ENCODE results near the gene BHLHA15.

Gene BHLHA15
- 0 to 0.29 (median 0.05) reads per million in 18 experiments for total RNA-seq

DNA sequence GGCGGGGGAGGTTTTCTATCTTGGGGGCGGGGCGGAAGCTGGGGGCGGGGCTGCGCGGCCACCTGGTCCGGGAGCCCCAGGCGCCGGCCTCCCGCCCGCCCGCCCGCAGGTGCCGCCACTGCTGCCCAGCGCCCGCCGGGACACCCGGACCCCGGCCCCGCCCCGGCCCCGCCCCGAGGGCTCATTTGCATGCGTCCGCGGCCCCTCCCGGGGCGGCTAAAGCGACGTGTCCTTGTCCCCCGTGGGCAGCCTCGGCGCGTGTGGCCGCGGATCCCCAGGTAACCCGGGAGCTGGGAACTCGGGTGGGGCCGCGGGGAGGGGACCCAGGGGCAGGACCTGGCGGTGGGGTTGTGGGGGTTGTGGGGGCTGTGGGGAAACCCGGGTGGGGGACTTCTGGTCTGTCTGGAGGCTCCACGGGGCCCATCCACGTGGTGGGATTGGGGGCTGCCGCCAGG is at the start of gene BHLHA15:
Gene BHLHA15 (plus strand): TSS at position 219 of the 455 bp plus-strand sequence. CDS start 871 bp downstream, outside the sequence.
- DNase-seq = no peak

DNA sequence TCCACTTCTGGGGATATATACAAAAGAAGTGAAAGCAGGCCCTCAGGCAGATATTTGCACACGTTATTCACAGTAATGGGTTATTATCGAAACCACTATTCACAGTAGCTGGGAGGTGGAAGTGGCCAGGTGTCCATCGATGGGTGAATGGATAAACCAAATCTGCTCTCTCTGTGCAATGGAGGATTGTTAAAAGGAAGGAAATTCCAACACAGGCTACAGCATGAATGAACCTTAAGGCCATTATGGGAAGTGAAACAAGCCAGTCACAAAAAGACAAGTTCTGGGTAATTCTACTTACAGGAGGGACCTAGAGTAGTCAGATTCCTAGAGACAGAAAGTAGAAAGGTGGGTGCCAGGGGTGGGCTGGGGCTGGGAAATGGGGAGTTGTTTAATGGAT is 48.5 kb upstream of the BHLHA15 start:
- peak; percentile 33 to 36 for DNase-seq

DNA sequence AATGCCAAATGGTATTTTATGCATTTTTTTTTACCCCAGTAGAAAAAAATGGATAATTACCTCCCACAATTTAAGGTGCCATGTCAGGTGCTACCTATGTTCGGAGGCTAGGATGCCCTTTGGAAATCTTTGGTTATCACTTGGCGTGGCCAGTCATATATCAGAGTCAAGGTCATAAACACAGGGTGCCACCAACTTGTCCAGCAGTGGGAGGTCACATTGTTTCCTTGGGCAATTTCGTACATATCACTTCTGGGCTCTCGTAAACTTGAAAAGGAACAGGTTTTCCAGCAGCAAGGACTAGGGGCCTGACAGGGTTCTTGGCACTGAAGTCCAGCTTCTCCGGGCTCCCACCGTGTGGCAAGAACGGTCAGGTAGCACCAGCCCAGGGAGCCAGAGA is 48.0 kb upstream of the BHLHA15 start:
- no peak for DNase-seq

DNA sequence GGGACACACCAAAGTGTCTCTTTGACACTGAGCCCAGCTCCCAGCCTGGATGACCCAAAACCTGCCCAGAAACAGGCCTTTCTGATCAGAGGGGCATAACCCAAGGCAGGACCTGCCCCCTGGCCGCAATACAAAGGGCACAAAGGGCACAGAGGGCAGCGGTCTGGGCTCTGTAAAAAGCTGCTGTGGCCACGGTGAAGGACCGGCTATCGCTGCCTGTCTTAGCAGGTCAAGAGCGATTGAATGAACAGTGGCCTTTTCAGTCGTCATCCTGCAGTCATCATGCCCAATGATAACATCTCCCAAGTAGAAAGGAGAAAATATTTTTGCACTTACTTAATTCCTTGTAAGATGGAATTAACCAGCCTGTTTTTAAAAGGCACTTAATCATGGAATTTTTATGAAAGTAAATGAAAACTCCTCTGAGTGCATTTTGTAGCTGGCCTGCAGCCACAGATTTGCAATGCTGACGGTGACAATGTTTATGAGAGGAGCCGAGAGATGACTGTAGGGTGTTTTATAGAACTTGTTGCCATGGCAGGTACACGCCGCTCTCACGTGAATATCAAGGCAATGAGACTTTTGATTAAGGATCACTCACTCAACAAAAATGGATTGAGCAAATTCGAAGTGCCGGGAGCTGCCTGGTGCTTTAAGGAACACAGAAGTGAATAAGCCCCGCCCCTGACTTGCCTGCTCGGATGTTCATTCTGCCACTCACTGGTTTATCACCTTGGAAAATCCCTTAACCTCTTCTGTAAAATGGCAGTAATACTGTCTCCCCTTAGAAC is 47.3 kb upstream of the BHLHA15 start:
- DNase-seq = no peak

DNA sequence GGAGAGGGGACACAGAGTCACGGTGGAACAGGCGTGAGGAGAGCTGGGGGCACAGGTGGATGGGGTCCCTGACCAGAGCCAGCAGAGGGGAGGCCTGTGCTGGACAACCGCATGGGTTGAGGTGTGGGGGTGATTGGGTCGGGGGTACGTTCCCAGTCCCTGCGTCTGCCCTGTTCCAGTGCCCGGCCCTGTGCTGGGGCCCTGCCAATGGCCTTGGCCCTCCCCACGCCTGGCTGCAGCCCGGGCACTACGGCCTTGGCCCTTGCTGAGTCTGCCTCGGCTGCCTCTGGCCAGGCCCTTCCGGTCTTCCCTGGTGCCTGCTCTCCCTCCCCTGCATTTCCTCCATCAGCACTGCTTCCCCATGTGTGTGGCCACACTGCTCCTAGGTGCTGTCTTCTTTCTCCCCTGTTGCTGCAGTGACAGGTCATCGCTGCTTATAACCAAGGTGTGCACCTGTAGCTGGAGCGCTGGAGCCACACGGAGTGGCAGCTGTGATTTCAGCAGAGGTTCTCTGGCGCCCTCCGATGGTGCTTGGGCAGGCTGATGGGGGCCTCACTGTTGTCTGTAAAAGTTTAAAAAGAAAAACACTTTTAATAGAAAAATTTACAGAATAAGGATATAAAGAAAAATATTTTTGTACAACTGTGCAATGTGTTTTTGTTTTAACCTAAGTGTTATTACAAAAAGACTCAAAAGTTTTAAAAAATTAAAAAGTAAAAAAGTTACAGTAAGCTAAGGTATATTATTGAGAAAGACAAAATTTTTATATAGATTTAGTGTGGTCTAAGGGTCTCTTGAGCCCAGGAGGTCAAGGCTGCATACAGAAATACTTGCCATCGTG is 45.2 kb upstream of the BHLHA15 start:
- peak; percentile 39 to 47 for DNase-seq

DNA sequence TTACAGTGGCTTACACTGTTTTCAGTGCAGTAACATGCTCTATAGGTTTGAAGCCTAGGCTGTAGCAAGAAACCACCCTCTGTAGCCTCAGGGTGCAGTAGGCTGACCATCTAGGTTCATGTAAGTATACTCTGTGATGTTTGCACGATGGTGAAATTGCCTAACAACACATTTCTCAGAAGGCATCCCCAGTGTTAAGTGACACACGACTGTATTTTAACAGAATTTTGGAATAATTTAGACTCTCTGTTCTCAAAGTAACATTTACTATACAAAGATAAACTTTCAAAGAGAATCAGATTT is 44.6 kb upstream of the BHLHA15 start:
- no peak for DNase-seq

DNA sequence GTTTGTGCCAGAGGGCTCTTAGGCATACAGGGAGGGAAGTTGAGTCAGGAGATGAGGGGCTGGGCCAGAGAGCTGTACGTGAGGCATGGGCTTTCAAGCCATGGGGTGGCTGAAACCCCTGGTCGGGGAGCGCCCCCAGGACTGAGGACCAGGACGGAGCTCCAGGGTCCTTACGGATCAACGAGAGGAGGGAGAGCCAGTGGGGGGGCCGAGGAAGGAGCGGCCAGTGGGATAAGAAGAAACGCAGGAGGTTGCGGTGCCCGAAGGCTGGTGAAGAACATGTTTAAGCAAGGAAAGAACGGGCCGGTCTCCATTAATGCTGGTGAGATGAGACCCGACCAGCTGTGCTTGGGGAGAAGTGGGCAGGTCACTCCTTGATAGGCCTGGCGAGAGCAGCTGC is 43.6 kb upstream of the BHLHA15 start:
- no peak for DNase-seq

DNA sequence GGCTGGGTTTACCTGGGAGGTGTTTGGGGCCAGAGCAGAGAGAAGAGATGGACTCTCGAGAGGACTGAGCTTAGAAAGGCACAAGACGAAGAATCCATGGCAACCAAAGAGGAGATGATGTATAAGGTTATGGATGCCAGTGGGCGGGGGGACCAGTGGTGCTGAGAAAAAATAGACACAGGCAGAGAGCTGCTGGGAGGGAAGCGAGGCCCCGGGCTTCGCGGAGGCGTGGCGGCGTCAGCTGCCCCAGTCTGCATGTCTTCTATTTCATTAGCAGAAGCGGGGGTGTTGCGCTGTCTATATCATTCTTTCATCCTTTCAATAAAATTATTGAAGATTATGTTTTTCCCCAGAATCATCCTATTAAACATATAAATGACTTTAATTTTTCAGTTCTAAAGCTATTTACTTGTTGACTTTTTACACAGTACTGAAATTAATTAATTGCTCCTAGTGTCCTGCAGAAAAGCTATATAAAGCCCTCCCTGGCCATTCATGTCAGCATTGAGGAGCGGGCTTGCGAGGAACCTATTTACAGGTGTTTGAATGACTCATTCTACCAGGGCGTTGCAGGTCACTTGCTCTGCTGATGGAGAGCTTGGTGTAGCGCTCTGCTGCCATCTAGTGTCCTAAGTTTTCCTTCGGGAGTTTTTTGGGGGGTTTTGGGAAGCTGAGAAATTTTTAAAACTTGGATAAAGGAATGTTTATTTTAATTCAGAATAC is 42.9 kb upstream of the BHLHA15 start:
- peak; percentile 39 to 62 for DNase-seq

DNA sequence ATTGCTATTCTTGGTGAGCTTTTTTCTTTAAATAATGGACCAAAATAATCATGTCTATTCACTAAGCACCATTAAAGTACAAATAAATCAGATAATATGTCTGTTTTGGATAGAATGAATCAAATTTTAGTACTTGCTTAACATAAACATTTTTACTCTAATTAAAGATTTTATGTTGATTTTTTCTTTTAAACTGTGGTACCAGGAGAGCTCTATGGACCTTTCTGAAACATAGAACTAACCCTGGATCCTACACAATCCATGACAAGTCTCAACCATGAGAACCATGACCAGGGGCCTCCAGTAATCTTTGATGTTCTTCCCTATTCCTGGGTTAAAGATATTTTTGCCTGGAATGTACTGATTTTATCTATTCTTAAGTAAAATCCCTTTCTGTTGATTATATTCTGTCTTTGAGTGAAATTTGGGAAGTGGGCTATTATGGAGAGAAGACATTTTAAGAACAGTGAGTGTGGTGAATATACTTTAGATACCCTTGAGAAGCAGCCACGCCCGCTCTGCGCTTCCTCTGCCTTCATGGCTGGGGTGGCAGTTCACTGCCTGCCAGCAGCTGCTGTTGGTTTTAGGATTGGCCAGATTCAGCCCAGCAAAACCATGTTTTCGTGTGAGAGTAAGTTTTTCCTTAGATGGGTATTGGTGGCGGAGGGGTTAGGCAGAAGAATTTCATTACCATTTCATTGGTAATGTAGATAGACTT is 42.2 kb upstream of the BHLHA15 start:
- DNase-seq = no peak

DNA sequence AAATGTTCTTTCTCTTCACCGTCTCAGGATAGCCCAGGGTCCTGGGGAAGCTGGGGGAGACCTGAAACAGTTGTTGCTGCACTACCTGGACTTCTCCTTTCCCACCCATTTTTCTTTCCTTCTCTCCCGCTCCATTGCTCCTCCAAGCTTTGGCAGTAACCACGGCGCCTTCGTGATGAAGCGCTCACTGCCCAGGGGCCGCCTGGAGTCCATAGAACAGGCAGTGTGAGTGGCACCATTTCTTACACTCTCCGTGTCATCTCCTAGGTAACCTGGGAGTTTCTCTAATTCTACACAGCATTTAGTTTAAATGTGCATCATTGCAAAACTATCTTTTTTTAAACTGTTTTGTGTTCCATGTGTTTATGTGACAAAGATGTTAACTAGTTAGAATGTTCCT is 40.3 kb upstream of the BHLHA15 start:
- DNase-seq = no peak

DNA sequence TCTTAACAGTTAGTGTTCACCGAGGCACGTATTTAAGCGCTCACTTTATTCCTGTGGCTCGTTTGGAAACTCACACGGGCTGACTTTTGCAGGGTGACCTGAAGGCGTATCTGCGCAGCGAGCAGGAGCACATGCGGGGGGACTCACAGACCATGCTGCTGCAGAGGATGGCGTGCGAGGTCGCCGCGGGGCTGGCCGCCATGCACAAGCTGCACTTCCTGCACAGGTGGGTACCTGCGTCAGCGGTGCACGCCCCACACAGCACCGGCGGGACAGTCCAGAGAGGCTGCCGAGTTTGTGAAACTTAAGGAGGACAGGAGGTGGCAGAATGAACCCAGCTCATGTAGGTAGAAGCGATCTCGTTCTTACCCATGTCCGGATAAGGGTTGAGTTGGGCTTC is 39.8 kb upstream of the BHLHA15 start:
- no peak for DNase-seq

DNA sequence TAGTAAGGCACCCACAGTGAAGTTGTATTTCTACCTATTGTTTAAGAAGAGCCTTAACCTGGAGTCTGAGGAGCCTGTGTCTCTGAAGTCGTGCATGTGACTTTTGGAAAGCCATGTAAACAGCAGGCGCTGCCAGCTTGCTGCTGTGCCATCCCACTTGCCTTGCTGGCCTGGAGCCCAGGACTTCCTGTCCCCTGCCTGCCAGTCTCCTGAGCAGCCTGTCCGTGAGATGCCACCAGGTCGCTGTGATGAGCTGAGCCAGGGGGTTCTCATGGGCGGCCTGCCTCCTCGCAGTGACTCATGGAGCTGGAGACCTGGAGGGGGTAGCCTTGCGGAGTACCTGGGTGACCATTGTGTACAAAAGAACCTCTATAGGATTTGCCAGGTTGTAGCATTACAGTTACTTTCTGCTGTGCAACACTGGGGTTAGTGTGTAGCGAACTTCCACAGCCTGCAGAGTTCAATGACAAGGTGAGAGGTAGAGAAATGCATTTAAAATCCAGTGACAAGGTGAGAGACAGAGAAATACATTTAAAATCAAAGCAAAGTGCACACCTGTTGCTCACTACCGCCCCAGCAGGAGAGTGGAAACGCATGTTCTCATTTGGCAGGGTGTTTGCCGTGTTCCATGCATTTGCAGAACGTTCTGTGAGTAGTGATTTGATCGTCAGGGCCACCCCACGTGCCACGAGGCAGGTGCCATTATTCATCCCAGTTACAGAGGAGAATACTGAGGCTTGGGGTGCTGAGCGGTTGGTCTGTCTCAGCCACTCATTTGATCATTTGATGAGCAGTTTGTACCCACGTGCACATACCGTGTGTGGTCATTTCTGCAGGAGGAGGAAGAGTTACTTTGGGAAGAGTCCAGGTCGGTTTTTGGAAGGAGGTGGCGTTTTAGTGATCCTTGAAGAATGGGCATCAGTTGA is 36.6 kb upstream of the BHLHA15 start:
- DNase-seq = no peak

DNA sequence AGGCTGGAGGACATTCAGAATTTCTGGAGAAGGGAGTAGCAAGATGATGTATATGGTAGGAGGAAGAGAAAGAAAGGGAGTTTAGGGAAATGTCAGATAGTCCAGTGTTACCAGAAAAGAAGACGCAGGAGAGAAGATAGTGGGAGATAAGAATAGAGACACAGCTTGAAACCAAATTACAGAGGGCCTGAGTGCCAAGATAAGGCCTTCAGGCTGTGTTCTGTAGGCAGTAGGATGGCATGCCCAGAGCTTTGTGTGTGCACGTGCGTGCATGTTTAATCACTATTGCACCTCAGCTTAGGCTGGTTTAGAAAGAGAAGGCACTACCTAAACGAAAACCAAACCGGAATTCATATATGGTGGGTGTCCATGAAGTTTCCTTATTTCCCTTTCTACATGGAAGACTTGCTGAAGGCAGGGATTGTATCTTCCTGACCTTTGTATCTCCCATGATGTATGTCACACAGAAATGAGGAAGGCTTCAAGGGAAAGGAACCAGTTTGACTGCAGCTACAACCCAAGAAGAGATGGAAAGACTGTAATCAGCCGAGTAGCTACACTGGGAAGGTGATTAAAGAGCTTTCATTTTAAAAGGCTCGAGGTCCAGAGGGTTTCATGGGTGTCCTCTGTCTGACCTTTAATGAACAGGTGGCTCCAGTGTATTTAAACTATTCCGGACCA is 35.8 kb upstream of the BHLHA15 start:
- DNase-seq = no peak

DNA sequence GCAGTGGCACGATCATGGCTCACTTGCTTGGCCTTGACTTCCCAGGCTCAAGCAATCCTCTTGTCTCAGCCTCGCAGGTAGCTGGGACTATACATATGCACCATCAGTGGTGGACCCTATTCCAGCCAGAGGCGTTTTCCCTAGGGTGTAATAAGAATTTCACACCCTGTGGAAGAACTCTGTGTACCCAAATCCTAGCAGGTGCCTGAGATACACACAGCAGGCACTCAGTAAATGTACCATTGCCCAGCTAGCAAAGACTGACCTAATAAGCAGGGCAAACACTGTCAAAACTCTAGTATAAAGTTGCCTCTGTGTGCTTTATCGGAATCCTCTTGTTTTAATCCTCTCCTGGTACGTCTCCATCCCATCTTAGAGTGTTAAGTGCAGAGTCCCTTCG is 33.7 kb upstream of the BHLHA15 start:
- DNase-seq = no peak

DNA sequence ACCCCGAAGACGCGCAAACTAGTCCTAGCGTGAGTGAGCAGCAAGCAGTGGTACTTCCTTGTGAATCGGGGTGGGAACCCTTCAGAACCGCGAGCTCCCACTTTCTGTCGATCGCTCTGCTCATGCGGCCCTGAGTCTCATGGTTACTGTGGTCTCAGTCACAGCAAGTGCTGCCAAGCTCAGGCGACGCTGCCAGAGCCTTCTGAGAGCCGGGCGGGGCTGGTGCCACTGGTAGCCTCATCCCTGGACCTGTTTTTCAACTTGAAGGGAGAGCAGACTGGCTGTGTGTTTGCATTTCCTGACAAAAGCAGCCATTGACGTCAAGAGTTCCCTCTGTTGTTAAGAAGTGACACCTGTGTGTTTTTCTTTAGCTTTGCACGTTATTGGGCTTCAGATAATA is 32.9 kb upstream of the BHLHA15 start:
- no peak for DNase-seq

DNA sequence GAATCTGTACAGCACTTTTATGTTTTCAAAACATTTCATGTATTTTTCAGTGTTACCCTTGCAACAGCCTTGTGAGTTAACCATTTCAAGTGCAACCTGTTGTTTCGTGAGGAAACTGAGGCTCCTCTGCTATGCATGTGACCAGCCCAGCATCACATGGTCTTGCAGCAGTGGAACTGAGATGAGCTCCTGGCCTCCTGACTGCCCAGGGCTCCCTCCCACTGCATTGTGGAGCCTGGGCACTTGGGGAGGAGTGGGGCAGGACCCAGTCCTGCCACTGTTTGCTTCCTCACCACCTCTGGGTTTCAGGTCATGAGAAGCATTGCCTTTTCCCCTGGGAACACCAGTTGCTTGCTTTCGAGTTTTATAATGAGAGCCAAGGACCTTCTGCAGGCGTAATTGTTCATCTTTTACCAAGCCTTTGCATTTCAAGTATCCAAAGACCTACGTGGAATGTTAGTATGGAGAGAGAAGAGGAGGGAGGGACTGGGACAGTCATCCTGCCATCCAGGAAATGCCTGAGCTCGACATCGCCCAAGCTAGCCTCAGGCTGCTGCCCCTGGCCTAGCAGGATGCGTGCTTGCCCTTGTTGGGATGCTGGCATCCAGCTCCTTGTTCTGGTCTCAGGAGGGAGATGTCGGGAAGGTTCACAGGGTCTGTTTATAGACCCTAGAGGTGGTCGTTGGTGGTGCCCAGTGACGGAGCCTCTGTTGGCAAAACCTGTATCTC is 32.3 kb upstream of the BHLHA15 start:
- DNase-seq = no peak

DNA sequence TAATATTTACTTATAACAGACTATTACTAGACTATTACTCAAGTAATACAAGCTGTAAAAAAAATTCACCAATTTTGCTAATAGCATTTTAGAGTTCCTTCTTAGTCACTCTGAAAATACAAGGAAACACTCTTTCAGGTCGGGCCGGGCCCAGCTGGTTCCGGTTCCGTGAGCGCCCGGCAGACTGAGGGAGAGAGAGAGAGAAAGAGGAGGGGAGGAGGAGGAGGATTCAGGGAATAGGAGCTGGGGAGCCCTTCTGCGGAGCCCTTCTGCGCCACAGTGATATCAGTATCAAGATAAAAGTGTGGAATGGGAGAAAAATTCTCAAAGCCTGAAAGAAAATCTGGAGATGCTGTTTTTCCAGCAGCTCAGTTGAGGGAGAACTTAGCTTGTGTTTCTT is 30.5 kb upstream of the BHLHA15 start:
- no peak for DNase-seq

DNA sequence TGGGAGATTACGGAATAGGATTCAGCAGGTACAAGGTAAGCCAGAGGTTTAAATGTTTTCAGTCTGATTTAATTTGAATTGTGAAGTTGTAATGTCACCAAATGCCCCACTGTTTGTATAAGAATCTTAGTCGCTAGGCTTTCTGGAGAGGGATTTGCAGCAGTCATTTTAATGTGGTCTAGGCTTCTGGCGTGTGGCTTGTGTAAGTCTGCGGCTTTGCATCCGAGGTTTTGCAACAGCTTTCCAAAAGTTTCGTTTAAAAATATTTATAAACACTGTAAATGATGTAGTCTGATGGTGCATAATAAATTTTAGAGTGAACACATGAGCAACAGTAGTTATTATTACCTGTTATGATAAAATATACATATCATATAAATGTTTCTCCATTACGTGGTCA is 26.1 kb upstream of the BHLHA15 start:
- peak; percentile 20 to 25 for DNase-seq

DNA sequence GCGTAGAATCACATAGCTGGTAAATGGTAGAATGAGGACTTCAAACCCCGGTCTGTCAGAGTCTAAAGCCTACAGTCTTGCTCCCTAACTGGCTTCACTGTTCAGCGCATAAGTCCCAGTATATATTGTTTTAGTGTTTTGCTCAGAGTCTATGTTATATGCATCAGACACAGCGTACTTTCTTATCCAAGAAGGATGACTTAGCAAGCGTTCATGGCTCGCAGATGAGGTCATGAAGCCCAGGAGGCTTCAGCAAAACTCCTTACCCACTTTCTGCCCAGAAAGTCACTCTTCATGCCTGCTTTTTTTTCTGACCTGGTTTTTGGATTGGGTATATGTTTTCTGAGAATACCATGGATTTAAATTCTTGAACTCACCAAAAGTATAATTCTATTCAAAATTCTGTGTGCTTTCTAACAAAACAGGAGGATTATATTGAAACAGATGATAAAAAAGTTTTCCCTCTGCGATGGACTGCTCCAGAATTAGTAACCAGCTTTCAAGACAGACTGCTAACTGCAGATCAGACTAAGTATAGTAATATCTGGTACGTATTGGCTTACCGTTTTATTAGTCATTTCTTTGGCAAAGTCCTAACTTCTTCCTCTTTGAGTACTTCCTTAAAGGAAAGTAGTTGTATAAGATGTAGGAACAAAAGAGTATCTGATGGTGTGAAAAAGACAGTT is 24.6 kb upstream of the BHLHA15 start:
- DNase-seq = peak; percentile 44 to 76

DNA sequence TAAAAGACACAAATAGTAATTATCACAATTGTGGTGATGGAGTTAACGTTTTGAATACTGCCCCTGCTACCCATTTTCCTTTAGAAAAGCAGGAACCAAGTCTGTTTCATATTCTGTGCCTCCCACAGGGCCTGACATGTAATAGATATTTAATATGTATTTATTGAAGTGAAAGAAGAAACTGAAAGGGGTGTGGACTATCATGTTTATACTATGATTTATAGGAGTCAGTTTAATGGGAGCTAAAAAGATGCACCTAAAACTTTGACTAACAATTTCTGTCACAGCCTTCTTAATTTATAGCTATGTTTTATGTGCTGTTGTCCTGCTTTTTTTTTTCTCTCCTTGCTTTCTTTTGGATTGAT is 24.1 kb upstream of the BHLHA15 start:
- DNase-seq = no peak

Measured in inflammatory macrophage (primary cell).